ENCODE results near the gene PLEKHG1.
A peak's percentile ranks its signal among the peaks of the same experiment; 100 is the strongest.

Gene PLEKHG1

GRCh38 chr6:150599199-150600009, at the start of gene PLEKHG1:
Gene PLEKHG1, plus strand, starts transcription at chr6:150599885. Its CDS starts 133,797 bp downstream, at chr6:150733682.
- DNase-seq, result peak; percentile 33 to 60

- DNase-seq, result no peak
These were observed 49.4 kb upstream of the PLEKHG1 start for GRCh38 chr6:150550244-150550643.

- no peak for DNase-seq
These were observed 42.6 kb upstream of the PLEKHG1 start for GRCh38 chr6:150557043-150557599.

GRCh38 chr6:150560004-150560883, 39.4 kb upstream of the PLEKHG1 start:
- DNase-seq, result no peak

GRCh38 chr6:150560884-150561219, 38.8 kb upstream of the PLEKHG1 start:
- no peak for DNase-seq

GRCh38 chr6:150565945-150566344, 33.7 kb upstream of the PLEKHG1 start:
- DNase-seq, result no peak

- no peak for DNase-seq
These were observed 33.2 kb upstream of the PLEKHG1 start for GRCh38 chr6:150566486-150566885.

GRCh38 chr6:150567380-150567779, 32.3 kb upstream of the PLEKHG1 start:
- DNase-seq, result no peak

GRCh38 chr6:150567823-150568383, 31.8 kb upstream of the PLEKHG1 start:
- no peak for DNase-seq

- DNase-seq, result no peak
These were observed 31.1 kb upstream of the PLEKHG1 start for GRCh38 chr6:150568560-150568959.

- DNase-seq, result no peak
These were observed 30.5 kb upstream of the PLEKHG1 start for GRCh38 chr6:150569161-150569560.

- no peak for DNase-seq
These were observed 26.5 kb upstream of the PLEKHG1 start for GRCh38 chr6:150573041-150573681.

- DNase-seq, result no peak
These were observed 23.8 kb upstream of the PLEKHG1 start for GRCh38 chr6:150575836-150576235.

GRCh38 chr6:150576651-150577226, 22.9 kb upstream of the PLEKHG1 start:
- DNase-seq, result no peak

GRCh38 chr6:150579611-150580010, 20.1 kb upstream of the PLEKHG1 start:
- DNase-seq, result no peak

- DNase-seq, result no peak
These were observed 19.2 kb upstream of the PLEKHG1 start for GRCh38 chr6:150580489-150580888.

GRCh38 chr6:150584065-150584464, 15.6 kb upstream of the PLEKHG1 start:
- DNase-seq, result no peak

GRCh38 chr6:150584596-150584995, 15.1 kb upstream of the PLEKHG1 start:
- DNase-seq, result no peak

GRCh38 chr6:150586850-150587359, 12.8 kb upstream of the PLEKHG1 start:
- no peak for DNase-seq

- no peak for DNase-seq
These were observed 12.0 kb upstream of the PLEKHG1 start for GRCh38 chr6:150587637-150588036.

- no peak for DNase-seq
These were observed 10.7 kb upstream of the PLEKHG1 start for GRCh38 chr6:150588888-150589499.

GRCh38 chr6:150589852-150590251, 9.8 kb upstream of the PLEKHG1 start:
- DNase-seq, result no peak
